RWPE2 (cell line): ENCODE data around the gene TXNDC17.
A peak's percentile ranks its signal among the peaks of the same experiment; 100 is the strongest.
"Not testable (repeated sequence)": the region's sequence is repeated elsewhere in the genome, so short reads cannot be mapped to it uniquely, and the experiment has no call there.

Experiments used
- ATAC-seq: fragments of 200-7000 bp; cut with Tn5 transposase; 3 replicates; pipeline ENCODE4 v1.9.1; 2021; ENCODE audit warnings: low read depth
- DNase-seq: peaks from one replicate; pipeline ENCODE4 v3.0.0-alpha.2; 2020; ENCODE audit warnings: low spot score
- H3K27ac ChIP-seq: fragments of 450-650 bp; 2 replicates; pipeline ENCODE4 v1.5.1; 2017; ENCODE audit warnings: mild to moderate bottlenecking; ENCODE audit not compliant: poor library complexity, severe bottlenecking
- H3K27me3 ChIP-seq: fragments of 250-450 bp; sonication (Bioruptor Pico); 2 replicates; pipeline ENCODE4 v1.5.1; 2021; ENCODE audit warnings: mild to moderate bottlenecking, moderate library complexity; ENCODE audit not compliant: insufficient read depth, poor library complexity, severe bottlenecking
- H3K36me3 ChIP-seq: fragments of 250-450 bp; sonication (Bioruptor Pico); 2 replicates; pipeline ENCODE4 v1.5.1; 2020; ENCODE audit warnings: low read depth, mild to moderate bottlenecking, moderate library complexity
- H3K4me1 ChIP-seq: fragments of 250-450 bp; sonication (Bioruptor Pico); 2 replicates; pipeline ENCODE4 v1.5.1; 2021; ENCODE audit warnings: mild to moderate bottlenecking, moderate library complexity; ENCODE audit not compliant: insufficient read depth, poor library complexity, severe bottlenecking
- H3K4me3 ChIP-seq: fragments of 250-450 bp; sonication (Bioruptor Pico); 2 replicates; pipeline ENCODE4 v1.5.1; 2021; ENCODE audit warnings: mild to moderate bottlenecking, moderate library complexity; ENCODE audit not compliant: severe bottlenecking
- H3K9me3 ChIP-seq: fragments of 250-450 bp; sonication (Bioruptor Pico); 2 replicates; pipeline ENCODE4 v1.5.1; 2021; ENCODE audit warnings: mild to moderate bottlenecking, moderate library complexity; ENCODE audit not compliant: severe bottlenecking
- CTCF ChIP-seq: fragments of 450-650 bp; IDR thresholded peaks from one replicate; pipeline ENCODE4 v1.5.1; 2017; ENCODE audit warnings: mild to moderate bottlenecking, moderate library complexity; ENCODE audit not compliant: poor library complexity, severe bottlenecking

Gene TXNDC17

DNA sequence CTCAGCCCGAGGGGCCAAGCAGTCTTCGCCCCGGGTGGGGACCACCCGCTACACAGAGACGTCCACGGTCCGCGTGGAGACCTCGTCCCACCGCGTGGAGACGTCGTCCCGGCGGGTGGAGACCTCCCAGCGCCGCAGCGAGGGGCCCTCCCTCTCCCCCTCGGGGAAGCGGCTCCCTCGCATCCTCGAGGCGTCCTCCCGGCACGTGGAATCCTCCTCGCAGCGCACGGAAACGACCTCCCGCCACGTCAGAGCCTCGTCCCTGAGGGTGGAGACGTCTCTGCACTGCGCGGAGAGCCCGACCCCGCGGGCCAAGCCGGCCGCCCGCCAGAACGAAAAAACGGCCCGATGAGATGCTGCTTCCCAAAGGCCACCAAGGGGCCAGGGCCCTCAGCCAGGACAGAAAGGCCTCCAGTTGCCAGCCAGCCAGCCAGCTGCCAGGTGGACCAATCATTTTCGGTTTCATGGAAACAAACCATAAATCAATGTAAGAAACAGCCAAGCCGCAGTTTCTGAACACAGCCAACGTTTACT is 11.1 kb downstream of the TXNDC17 start:
- DNase-seq = no peak
- peak overlapping the region; percentile 84 for H3K27ac ChIP-seq
- no peaks in the 10 kb centered on the region for H3K27me3 ChIP-seq

GRCh38 chr17:6654841-6655731 is 14.2 kb downstream of the TXNDC17 start:
- peak; percentile 60 for TF ChIP-seq CTCF
- DNase-seq (no peak), ATAC-seq (peak; percentile 43)
- peak overlapping the region; percentile 60 for H3K27ac ChIP-seq
- peaks cover 5% of the 10 kb centered on the region for H3K36me3 ChIP-seq
- H3K4me3 ChIP-seq = peak overlapping the region; percentile 19
- H3K4me1 ChIP-seq = peaks cover 25% of the 10 kb centered on the region
- H3K27me3 ChIP-seq = no peaks in the 10 kb centered on the region
- no peaks in the 10 kb centered on the region for H3K9me3 ChIP-seq

More for the DNA sequence above, 11.1 kb downstream of the TXNDC17 start:
- Histone ChIP-seq H3K36me3 (peaks cover 35% of the 10 kb centered on the region), H3K4me1 (peaks cover 27% of the 10 kb centered on the region), H3K9me3 (no peaks in the 10 kb centered on the region), H3K4me3 (peak overlapping the region; percentile 67)
- peak; percentile 7; the same call in 1 of the 3 replicates for ATAC-seq
- TF ChIP-seq CTCF = no peak

- Histone ChIP-seq H3K4me1 (peaks cover 21% of the 10 kb centered on the region), H3K27ac (peak overlapping the region; percentile 60)
These were observed 15.0 kb downstream of the TXNDC17 start for GRCh38 chr17:6655732-6656361.

GRCh38 chr17:6656797-6657632 is 16.2 kb downstream of the TXNDC17 start:
- not testable (repeated sequence) for H3K27ac ChIP-seq, DNase-seq, H3K9me3 ChIP-seq, H3K27me3 ChIP-seq, H3K36me3 ChIP-seq
- peaks cover 21% of the 10 kb centered on the region for H3K4me1 ChIP-seq
- ATAC-seq = peak; percentile 34
- peak overlapping the region; percentile 38 for H3K4me3 ChIP-seq

More at GRCh38 chr17:6655732-6656361, 15.0 kb downstream of the TXNDC17 start:
- DNase-seq, H3K27me3 ChIP-seq, H3K9me3 ChIP-seq, H3K36me3 ChIP-seq: not testable (repeated sequence)
- peak overlapping the region; percentile 19 for H3K4me3 ChIP-seq
- ATAC-seq = 0 out of 3 replicates have a peak, but pooled peaks have one; percentile 1

GRCh38 chr17:6657633-6658287 is 16.9 kb downstream of the TXNDC17 start:
- Histone ChIP-seq H3K27me3 (no peaks in the 10 kb centered on the region), H3K36me3 (no peaks in the 10 kb centered on the region), H3K9me3 (no peaks in the 10 kb centered on the region), H3K4me1 (peaks cover 20% of the 10 kb centered on the region), H3K4me3 (peak overlapping the region; percentile 38), H3K27ac (no peak overlapping the region)
- no peak for DNase-seq
- no peak for ATAC-seq
- TF ChIP-seq CTCF = no peak

GRCh38 chr17:6658411-6658810 is 17.6 kb downstream of the TXNDC17 start:
- not testable (repeated sequence) for H3K36me3 ChIP-seq, DNase-seq, H3K4me3 ChIP-seq, ATAC-seq, H3K9me3 ChIP-seq, H3K27me3 ChIP-seq, H3K27ac ChIP-seq
- peaks cover 13% of the 10 kb centered on the region for H3K4me1 ChIP-seq
